ENCODE measurements around the gene ARPC5L.

The ARPC5L gene

GRCh38 chr9:124829334-124829669, 32.6 kb upstream of the ARPC5L start:
- H4K20me1 ChIP-seq (ENCODE audit: insufficient read depth, low read length): no peaks in the 10 kb centered on the region
- no peak overlapping the region for H3K4me3 ChIP-seq (ENCODE audit: low read depth in 1 of 2, low read length in 2 of 2)
- no peaks in the 10 kb centered on the region for H3K4me1 ChIP-seq (ENCODE audit: insufficient read depth, low read length)
- DNase-seq: no peak
- no peaks in the 10 kb centered on the region for H3K9me3 ChIP-seq (ENCODE audit: insufficient read depth, low read length, severe bottlenecking)
- H3K9ac ChIP-seq (ENCODE audit: low read depth, low read length): no peak overlapping the region
- no peak for ATAC-seq (ENCODE audit: insufficient read depth, low read depth)
- no peaks in the 10 kb centered on the region for H3K36me3 ChIP-seq (ENCODE audit: insufficient read depth, low read length)
- no peak for TF ChIP-seq EZH2 (IDR thresholded peaks at IDR 0.05; ENCODE audit: borderline replicate concordance, low read depth, low read length, severe bottlenecking)
- TF ChIP-seq, protein P1, sequence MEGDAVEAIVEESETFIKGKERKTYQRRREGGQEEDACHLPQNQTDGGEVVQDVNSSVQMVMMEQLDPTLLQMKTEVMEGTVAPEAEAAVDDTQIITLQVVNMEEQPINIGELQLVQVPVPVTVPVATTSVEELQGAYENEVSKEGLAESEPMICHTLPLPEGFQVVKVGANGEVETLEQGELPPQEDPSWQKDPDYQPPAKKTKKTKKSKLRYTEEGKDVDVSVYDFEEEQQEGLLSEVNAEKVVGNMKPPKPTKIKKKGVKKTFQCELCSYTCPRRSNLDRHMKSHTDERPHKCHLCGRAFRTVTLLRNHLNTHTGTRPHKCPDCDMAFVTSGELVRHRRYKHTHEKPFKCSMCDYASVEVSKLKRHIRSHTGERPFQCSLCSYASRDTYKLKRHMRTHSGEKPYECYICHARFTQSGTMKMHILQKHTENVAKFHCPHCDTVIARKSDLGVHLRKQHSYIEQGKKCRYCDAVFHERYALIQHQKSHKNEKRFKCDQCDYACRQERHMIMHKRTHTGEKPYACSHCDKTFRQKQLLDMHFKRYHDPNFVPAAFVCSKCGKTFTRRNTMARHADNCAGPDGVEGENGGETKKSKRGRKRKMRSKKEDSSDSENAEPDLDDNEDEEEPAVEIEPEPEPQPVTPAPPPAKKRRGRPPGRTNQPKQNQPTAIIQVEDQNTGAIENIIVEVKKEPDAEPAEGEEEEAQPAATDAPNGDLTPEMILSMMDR (IDR thresholded peaks at IDR 0.05; ENCODE audit: borderline replicate concordance, extremely low read depth, low read length, poor library complexity, severe bottlenecking): no peak
- H3K27ac ChIP-seq (ENCODE audit: low read length): no peak overlapping the region
- H3K4me2 ChIP-seq (ENCODE audit: insufficient read depth, low read length): no peak overlapping the region
- H3K27me3 ChIP-seq (ENCODE audit: insufficient read depth, low read length, poor library complexity): no peaks in the 10 kb centered on the region
- H2AFZ ChIP-seq (ENCODE audit: low read depth, low read length): no peak overlapping the region
- no peaks in the 10 kb centered on the region for H3K79me2 ChIP-seq (ENCODE audit: insufficient read depth, low read length)

DNA sequence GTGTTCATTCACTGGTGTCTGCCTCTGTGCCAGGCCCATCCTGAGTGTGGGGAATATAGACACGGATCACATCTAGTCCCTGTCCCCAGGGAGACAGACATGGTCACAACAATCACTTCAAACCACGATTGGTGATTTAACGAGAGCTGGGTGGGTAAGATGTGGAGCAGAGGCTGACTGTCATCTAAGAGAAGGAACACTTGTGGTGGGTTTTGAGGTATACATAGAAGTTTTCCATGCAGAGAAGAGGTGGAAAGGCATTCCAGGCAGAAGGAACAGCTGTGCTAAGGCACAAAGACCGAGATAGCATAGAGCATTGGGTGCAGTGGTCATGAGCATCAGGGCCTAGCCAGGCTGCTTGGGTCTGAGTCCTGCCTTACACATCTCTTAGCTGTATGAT, 31.3 kb upstream of the ARPC5L start:
- H2AFZ ChIP-seq (ENCODE audit: low read depth, low read length): no peak overlapping the region
- no peak overlapping the region for H3K9ac ChIP-seq (ENCODE audit: low read depth, low read length)
- no peaks in the 10 kb centered on the region for H3K79me2 ChIP-seq (ENCODE audit: insufficient read depth, low read length)
- no peak overlapping the region for H3K27ac ChIP-seq (ENCODE audit: low read length)
- H4K20me1 ChIP-seq (ENCODE audit: insufficient read depth, low read length): no peaks in the 10 kb centered on the region
- no peaks in the 10 kb centered on the region for H3K9me3 ChIP-seq (ENCODE audit: insufficient read depth, low read length, severe bottlenecking)
- no peak for ATAC-seq (ENCODE audit: insufficient read depth, low read depth)
- no peaks in the 10 kb centered on the region for H3K36me3 ChIP-seq (ENCODE audit: insufficient read depth, low read length)
- no peaks in the 10 kb centered on the region for H3K4me1 ChIP-seq (ENCODE audit: insufficient read depth, low read length)
- no peak for DNase-seq
- H3K4me2 ChIP-seq (ENCODE audit: insufficient read depth, low read length): no peak overlapping the region
- TF ChIP-seq, protein P1 (IDR thresholded peaks at IDR 0.05; ENCODE audit: borderline replicate concordance, extremely low read depth, low read length, poor library complexity, severe bottlenecking): no peak
- no peak for TF ChIP-seq EZH2 (IDR thresholded peaks at IDR 0.05; ENCODE audit: borderline replicate concordance, low read depth, low read length, severe bottlenecking)
- no peaks in the 10 kb centered on the region for H3K27me3 ChIP-seq (ENCODE audit: insufficient read depth, low read length, poor library complexity)
- H3K4me3 ChIP-seq (ENCODE audit: low read depth in 1 of 2, low read length in 2 of 2): no peak overlapping the region

DNA sequence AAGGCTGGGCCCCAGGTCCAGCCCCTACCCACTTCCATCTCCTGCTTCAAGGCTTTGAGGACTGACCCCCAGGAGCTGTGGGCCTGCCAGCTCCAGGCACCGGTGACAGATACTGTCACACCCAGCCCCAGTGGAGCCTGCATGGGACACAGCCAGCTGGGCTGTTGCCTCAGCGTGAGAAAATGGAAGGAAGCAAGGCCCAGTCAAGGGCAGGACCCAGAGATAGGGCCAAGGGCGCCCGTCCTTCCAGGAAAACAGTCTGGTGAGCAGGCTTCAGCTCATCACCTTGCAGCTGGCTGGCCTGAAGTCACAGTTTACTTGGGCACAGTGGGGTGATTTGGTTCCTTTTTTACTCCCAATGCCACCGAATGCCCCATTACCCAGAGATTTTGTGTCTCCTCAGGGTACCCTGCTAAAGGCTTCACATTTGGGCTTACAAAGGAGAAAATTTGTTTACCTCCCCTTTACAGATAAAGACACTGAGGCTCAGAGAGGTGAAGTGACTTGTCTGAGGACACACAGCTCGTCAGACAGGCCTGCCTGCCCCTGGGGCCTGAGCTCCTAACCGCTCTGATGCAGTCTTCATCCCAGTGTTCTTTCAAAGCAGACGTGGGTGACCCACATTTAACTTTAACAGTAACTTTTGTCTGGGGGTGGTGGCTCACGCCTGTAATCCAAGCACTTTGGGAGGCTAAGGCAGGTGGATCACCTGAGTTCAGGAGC, 30.1 kb upstream of the ARPC5L start:
- Histone ChIP-seq H3K4me1 (ENCODE audit: insufficient read depth, low read length) (no peaks in the 10 kb centered on the region), H3K4me2 (ENCODE audit: insufficient read depth, low read length) (no peak overlapping the region), H3K79me2 (ENCODE audit: insufficient read depth, low read length) (no peaks in the 10 kb centered on the region), H3K4me3 (ENCODE audit: low read depth in 1 of 2, low read length in 2 of 2) (no peak overlapping the region), H2AFZ (ENCODE audit: low read depth, low read length) (no peak overlapping the region), H4K20me1 (ENCODE audit: insufficient read depth, low read length) (no peaks in the 10 kb centered on the region), H3K9ac (ENCODE audit: low read depth, low read length) (no peak overlapping the region), H3K27ac (ENCODE audit: low read length) (no peak overlapping the region), H3K9me3 (ENCODE audit: insufficient read depth, low read length, severe bottlenecking) (no peaks in the 10 kb centered on the region), H3K27me3 (ENCODE audit: insufficient read depth, low read length, poor library complexity) (no peaks in the 10 kb centered on the region), H3K36me3 (ENCODE audit: insufficient read depth, low read length) (no peaks in the 10 kb centered on the region)
- ATAC-seq (ENCODE audit: insufficient read depth, low read depth): no peak
- TF ChIP-seq EZH2 (IDR thresholded peaks at IDR 0.05; ENCODE audit: borderline replicate concordance, low read depth, low read length, severe bottlenecking): no peak
- TF ChIP-seq, protein P1 (IDR thresholded peaks at IDR 0.05; ENCODE audit: borderline replicate concordance, extremely low read depth, low read length, poor library complexity, severe bottlenecking): no peak
- DNase-seq: no peak

Data from DND-41 (cell line).